Panc1 (cell line): Measurements from ENCODE around the gene MED13. TPM values are rescaled to one million over a fixed set of nuclear protein-coding genes. Genes with fewer than 3 reads are reported as not detected.

Experiments used
- ATAC-seq: fragments of 200-7000 bp; cut with Tn5 transposase; 2 replicates; pipeline ENCODE4 v1.9.1; 2020; ENCODE audit warnings: mild to moderate bottlenecking, moderate library complexity
- BruUV-seq: library from RNA; stranded (reverse); fragments of 400-500 nt; replicated peaks from 2 replicates; lab custom pipeline; 2021; lab: Mats Ljungman, UMichigan
- CTCF ChIA-PET: fragments of 300-600 bp; sonication (Branson Sonifier 250); formaldehyde crosslinking; loops from one replicate; lab custom pipeline; 2022; ENCODE audit warnings: antibody characterized with exemption; lab: Charles Lee
- POLR2A ChIA-PET: fragments of 300-600 bp; sonication (Branson Sonifier 250); formaldehyde crosslinking; loops from one replicate; lab custom pipeline; 2022; ENCODE audit warnings: antibody characterized with exemption; lab: Charles Lee
- DNase-seq: peaks from one replicate; pipeline ENCODE4 v3.0.0-alpha.2; 2010; ENCODE audit warnings: low read depth, low spot score
- H3K27ac ChIP-seq: 2 replicates; pipeline ENCODE4 v1.5.1; 2011; ENCODE audit warnings: mild to moderate bottlenecking, low read length, inconsistent platforms
- H3K27me3 ChIP-seq: fragments of 200-500 bp; sonication (Bioruptor generic); 2 replicates; pipeline ENCODE4 v1.6.0; 2014; ENCODE audit warnings: low read length, inconsistent platforms; ENCODE audit not compliant: control insufficient read depth, insufficient read depth
- H3K36me3 ChIP-seq: fragments of 200-500 bp; sonication (Bioruptor generic); 2 replicates; pipeline ENCODE4 v1.5.1; 2014; ENCODE audit warnings: inconsistent platforms, mild to moderate bottlenecking, low read length, moderate library complexity; ENCODE audit not compliant: control insufficient read depth, insufficient read depth
- H3K4me1 ChIP-seq: 2 replicates; pipeline ENCODE4 v1.5.1; 2011; ENCODE audit warnings: inconsistent platforms, mild to moderate bottlenecking, low read length, moderate library complexity; ENCODE audit not compliant: control insufficient read depth, insufficient read depth
- H3K4me3 ChIP-seq, 2 experiments: 2 replicates each; pipeline ENCODE4 v1.5.1; 2011 to 2012; ENCODE audit warnings: low read depth in 2 of 2, low read length in 2 of 2, mild to moderate bottlenecking in 2 of 2, inconsistent platforms in 1 of 2, moderate library complexity in 1 of 2
- H3K9me3 ChIP-seq: fragments of 200-500 bp; sonication (Bioruptor generic); 2 replicates; pipeline ENCODE4 v1.5.1; 2014; ENCODE audit warnings: low read depth, mild to moderate bottlenecking, inconsistent platforms, low read length, moderate library complexity; ENCODE audit not compliant: control insufficient read depth, insufficient read depth
- POLR2AphosphoS5 ChIP-seq: IDR thresholded peaks from 2 replicates; pipeline ENCODE4 v1.6.1; 2012; ENCODE audit warnings: mild to moderate bottlenecking, low read depth, low read length, moderate library complexity
- SIN3A ChIP-seq: IDR thresholded peaks from 2 replicates; pipeline ENCODE4 v1.6.1; 2012; ENCODE audit warnings: low read depth, mild to moderate bottlenecking, low read length, moderate library complexity, borderline replicate concordance; ENCODE audit not compliant: insufficient read depth
- TCF7L2 ChIP-seq: IDR thresholded peaks from 2 replicates; pipeline ENCODE4 v1.6.1; 2011; ENCODE audit warnings: mild to moderate bottlenecking, low read depth, low read length, inconsistent platforms
- in situ Hi-C: cut with HindIII; loops from 2 replicates; pipeline ENCODE4 v1.10.0; 2016; ENCODE audit warnings: low sequenced_read_pairs, low pct_unique_long_range_greater_than_20kb
- intact Hi-C: fragments of 100-400 bp; cut with micrococcal nuclease; formaldehyde crosslinking; loops from one replicate; pipeline ENCODE4 v1.10.0; 2022; ENCODE audit not compliant: unreplicated experiment
- total RNA-seq: library from RNA; stranded (reverse); gene quantifications from one replicate; pipeline ENCODE4 v1.2.1, GENCODE V29; 2021; ENCODE audit not compliant: unreplicated experiment
- TF ChIP-seq, protein P1 (sequence below): fragments of 450-650 bp; IDR thresholded peaks from 2 replicates; pipeline ENCODE4 v1.5.1; 2017; ENCODE audit warnings: mild to moderate bottlenecking
- TF ChIP-seq, protein P2 (sequence below), 2 experiments: IDR thresholded peaks; 2 replicates each; pipeline ENCODE4 v1.6.1; 2011 to 2012; ENCODE audit warnings: low read depth in 2 of 2, control low read depth in 1 of 2, low read length in 1 of 2, mild to moderate bottlenecking in 1 of 2, moderate library complexity in 1 of 2; ENCODE audit not compliant: insufficient read depth in 1 of 2

The MED13 gene
- total RNA-seq, 1 experiment from 2014 or later: 69.5 TPM

DNA sequence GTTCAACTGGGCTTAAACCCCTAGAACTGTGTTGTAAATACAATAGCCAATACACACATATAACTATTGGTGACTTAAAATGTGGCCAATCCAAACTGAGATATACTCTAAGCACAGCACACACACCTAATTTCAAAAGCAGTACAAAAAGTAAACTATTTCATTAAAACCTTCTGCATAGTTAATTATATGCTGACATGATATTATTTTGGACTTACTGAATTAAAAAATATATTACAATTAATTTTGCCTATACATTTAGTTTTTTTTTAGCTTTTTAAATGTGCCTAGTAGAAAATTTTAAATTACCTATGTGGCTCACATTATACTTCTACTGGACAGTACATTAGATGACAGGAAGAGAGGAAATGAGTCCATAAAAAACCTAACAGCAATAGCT, 21.5 kb downstream of the MED13 start:
- BruUV-seq: no TSS peak
- intact Hi-C loops (no loop called here), in situ Hi-C loops (no loop called here)
- ATAC-seq: no peak
- H3K9me3 ChIP-seq: no peaks in the 10 kb centered on the region
- no peak overlapping the region for H3K4me3 ChIP-seq
- H3K36me3 ChIP-seq: peaks cover 18% of the 10 kb centered on the region; the same call in 1 of the 2 replicates
- ChIA-PET CTCF (no interaction called here), POLR2A (interaction anchor here (0.7 kb wide), 1 partner anchor 809 kb away, joined by 3 read pairs; no protein-coding TSS in a partner anchor)
- no peaks in the 10 kb centered on the region for H3K4me1 ChIP-seq
- TF ChIP-seq TCF7L2 (no peak), SIN3A (no peak), POLR2AphosphoS5 (no peak)
- TF ChIP-seq, protein P1, sequence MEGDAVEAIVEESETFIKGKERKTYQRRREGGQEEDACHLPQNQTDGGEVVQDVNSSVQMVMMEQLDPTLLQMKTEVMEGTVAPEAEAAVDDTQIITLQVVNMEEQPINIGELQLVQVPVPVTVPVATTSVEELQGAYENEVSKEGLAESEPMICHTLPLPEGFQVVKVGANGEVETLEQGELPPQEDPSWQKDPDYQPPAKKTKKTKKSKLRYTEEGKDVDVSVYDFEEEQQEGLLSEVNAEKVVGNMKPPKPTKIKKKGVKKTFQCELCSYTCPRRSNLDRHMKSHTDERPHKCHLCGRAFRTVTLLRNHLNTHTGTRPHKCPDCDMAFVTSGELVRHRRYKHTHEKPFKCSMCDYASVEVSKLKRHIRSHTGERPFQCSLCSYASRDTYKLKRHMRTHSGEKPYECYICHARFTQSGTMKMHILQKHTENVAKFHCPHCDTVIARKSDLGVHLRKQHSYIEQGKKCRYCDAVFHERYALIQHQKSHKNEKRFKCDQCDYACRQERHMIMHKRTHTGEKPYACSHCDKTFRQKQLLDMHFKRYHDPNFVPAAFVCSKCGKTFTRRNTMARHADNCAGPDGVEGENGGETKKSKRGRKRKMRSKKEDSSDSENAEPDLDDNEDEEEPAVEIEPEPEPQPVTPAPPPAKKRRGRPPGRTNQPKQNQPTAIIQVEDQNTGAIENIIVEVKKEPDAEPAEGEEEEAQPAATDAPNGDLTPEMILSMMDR: no peak
- TF ChIP-seq, protein P2, sequence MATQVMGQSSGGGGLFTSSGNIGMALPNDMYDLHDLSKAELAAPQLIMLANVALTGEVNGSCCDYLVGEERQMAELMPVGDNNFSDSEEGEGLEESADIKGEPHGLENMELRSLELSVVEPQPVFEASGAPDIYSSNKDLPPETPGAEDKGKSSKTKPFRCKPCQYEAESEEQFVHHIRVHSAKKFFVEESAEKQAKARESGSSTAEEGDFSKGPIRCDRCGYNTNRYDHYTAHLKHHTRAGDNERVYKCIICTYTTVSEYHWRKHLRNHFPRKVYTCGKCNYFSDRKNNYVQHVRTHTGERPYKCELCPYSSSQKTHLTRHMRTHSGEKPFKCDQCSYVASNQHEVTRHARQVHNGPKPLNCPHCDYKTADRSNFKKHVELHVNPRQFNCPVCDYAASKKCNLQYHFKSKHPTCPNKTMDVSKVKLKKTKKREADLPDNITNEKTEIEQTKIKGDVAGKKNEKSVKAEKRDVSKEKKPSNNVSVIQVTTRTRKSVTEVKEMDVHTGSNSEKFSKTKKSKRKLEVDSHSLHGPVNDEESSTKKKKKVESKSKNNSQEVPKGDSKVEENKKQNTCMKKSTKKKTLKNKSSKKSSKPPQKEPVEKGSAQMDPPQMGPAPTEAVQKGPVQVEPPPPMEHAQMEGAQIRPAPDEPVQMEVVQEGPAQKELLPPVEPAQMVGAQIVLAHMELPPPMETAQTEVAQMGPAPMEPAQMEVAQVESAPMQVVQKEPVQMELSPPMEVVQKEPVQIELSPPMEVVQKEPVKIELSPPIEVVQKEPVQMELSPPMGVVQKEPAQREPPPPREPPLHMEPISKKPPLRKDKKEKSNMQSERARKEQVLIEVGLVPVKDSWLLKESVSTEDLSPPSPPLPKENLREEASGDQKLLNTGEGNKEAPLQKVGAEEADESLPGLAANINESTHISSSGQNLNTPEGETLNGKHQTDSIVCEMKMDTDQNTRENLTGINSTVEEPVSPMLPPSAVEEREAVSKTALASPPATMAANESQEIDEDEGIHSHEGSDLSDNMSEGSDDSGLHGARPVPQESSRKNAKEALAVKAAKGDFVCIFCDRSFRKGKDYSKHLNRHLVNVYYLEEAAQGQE (IDR thresholded peaks at IDR 0.05; ENCODE audit: insufficient read depth in 1 of 2, low read depth in 2 of 2, low read length in 1 of 2): no peak
- no peaks in the 10 kb centered on the region for H3K27me3 ChIP-seq
- no peak for DNase-seq
- H3K27ac ChIP-seq: no peak overlapping the region

DNA sequence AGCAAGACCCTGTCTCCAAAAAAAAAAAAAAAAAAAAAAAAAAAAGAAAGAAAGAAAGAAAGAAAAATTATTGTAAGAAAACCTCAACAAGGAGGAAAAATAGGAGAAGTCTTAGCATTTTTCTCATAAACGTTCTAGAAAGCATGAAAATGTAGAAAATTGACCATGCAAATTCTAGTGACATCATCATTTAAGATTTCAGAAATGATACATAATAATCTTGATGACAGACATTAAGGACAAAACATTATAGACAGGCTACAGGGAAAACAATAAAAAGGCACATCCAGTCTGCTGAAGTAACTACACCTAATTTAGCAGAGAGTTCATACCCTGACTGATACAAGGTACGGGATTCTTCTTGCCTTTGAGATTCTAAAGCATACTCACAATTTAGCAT, 21.9 kb downstream of the MED13 start:
- Histone ChIP-seq H3K27ac (no peak overlapping the region), H3K4me3 (no peak overlapping the region), H3K36me3 (peaks cover 18% of the 10 kb centered on the region; the same call in 1 of the 2 replicates), H3K9me3 (no peaks in the 10 kb centered on the region), H3K27me3 (no peaks in the 10 kb centered on the region), H3K4me1 (no peaks in the 10 kb centered on the region)
- in situ Hi-C loops: no loop called here
- ChIA-PET POLR2A (no interaction called here), CTCF (no interaction called here)
- no peak for DNase-seq
- BruUV-seq: no TSS peak
- intact Hi-C loops: no loop called here
- no peak for ATAC-seq
- TF ChIP-seq, protein P1: no peak
- TF ChIP-seq TCF7L2 (no peak), POLR2AphosphoS5 (no peak), SIN3A (no peak)
- TF ChIP-seq, protein P2 (IDR thresholded peaks at IDR 0.05; ENCODE audit: insufficient read depth in 1 of 2, low read depth in 2 of 2, low read length in 1 of 2): no peak
